ENCODE measurements around the gene PCDHGA2.
"Not testable (repeated sequence)": the region's sequence is repeated elsewhere in the genome, so short reads cannot be mapped to it uniquely, and the experiment has no call there.

DNA sequence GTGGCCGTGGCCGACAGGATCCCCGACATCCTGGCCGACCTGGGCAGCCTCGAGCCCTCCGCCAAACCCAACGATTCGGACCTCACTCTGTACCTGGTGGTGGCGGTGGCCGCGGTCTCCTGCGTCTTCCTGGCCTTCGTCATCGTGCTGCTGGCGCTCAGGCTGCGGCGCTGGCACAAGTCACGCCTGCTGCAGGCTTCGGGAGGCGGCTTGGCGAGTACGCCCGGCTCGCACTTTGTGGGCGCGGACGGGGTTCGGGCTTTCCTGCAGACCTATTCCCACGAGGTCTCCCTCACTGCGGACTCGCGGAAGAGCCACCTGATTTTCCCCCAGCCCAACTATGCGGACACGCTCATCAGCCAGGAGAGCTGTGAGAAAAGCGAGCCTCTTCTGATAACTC, 7.5 kb downstream of the PCDHGA2 start:
- TF ChIP-seq, protein P1, sequence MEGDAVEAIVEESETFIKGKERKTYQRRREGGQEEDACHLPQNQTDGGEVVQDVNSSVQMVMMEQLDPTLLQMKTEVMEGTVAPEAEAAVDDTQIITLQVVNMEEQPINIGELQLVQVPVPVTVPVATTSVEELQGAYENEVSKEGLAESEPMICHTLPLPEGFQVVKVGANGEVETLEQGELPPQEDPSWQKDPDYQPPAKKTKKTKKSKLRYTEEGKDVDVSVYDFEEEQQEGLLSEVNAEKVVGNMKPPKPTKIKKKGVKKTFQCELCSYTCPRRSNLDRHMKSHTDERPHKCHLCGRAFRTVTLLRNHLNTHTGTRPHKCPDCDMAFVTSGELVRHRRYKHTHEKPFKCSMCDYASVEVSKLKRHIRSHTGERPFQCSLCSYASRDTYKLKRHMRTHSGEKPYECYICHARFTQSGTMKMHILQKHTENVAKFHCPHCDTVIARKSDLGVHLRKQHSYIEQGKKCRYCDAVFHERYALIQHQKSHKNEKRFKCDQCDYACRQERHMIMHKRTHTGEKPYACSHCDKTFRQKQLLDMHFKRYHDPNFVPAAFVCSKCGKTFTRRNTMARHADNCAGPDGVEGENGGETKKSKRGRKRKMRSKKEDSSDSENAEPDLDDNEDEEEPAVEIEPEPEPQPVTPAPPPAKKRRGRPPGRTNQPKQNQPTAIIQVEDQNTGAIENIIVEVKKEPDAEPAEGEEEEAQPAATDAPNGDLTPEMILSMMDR (IDR thresholded peaks at IDR 0.05; ENCODE audit: low read depth, low read length, missing input control): not testable (repeated sequence)
- TF ChIP-seq GABPA (IDR thresholded peaks at IDR 0.05 in 1 of 2, conservative IDR thresholded peaks at IDR 0.05 in 1 of 2); YY1 (IDR thresholded peaks at IDR 0.05): not testable (repeated sequence)
- TF ChIP-seq, protein P2, sequence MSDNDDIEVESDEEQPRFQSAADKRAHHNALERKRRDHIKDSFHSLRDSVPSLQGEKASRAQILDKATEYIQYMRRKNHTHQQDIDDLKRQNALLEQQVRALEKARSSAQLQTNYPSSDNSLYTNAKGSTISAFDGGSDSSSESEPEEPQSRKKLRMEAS (IDR thresholded peaks at IDR 0.05): not testable (repeated sequence)
